G401 (cell line): ENCODE results near the gene ALDOA. TPM values are rescaled to one million over a fixed set of nuclear protein-coding genes. Genes with fewer than 3 reads are reported as not detected.
"Not testable (repeated sequence)": the region's sequence is repeated elsewhere in the genome, so short reads cannot be mapped to it uniquely, and the experiment has no call there.

Experiments
- DNase-seq: peaks from one replicate; pipeline ENCODE4 v3.0.0-alpha.2; 2015; ENCODE audit warnings: low spot score
- in situ Hi-C: cut with HindIII; loops from 2 replicates; pipeline ENCODE4 v1.10.0; 2016; ENCODE audit warnings: low sequenced_read_pairs, mixed read lengths
- total RNA-seq: library from RNA; depleted of rRNA; stranded (reverse); fragments of >200 nt; shearing (Covaris generic); gene quantifications from 2 replicates; pipeline ENCODE4 v1.2.3, GENCODE V29; 2014

The ALDOA gene
- total RNA-seq, 1 experiment from 2014 or later = 515 TPM

DNA sequence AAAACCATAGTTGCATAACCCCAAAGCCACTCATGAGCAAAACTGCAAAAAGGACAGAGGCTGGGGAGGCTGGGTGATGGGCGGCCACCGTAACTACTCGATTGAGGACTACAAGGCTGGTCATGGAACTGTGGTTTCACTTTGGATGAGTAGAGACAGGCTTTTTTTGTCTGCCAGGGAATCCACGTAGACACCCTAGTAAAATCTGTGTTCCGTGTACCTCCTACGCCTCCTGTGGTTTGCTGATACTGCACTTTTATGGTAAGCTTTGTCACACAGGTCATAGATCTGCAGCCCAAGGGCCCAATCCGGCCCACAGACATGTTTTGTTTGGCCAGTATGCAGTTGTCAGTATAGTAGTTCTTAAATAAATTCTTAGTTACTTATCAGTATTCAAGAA is 32.3 kb upstream of the ALDOA start:
- in situ Hi-C loops = no loop called here

GRCh38 chr16:30040221-30040620 is 25.3 kb upstream of the ALDOA start:
- in situ Hi-C loops = no loop called here
- no peak for DNase-seq

More for the DNA sequence above, 32.3 kb upstream of the ALDOA start:
- DNase-seq = no peak

- in situ Hi-C loops = not testable (repeated sequence)
Observed at GRCh38 chr16:30040690-30041089, 24.9 kb upstream of the ALDOA start.

GRCh38 chr16:30041841-30042240 is 23.7 kb upstream of the ALDOA start:
- DNase-seq = peak; percentile 30
- in situ Hi-C loops = no loop called here

More at GRCh38 chr16:30040690-30041089, 24.9 kb upstream of the ALDOA start:
- DNase-seq = not testable (repeated sequence)

- no peak for DNase-seq
- in situ Hi-C loops = no loop called here
Observed at GRCh38 chr16:30046178-30046577, 19.4 kb upstream of the ALDOA start.

DNA sequence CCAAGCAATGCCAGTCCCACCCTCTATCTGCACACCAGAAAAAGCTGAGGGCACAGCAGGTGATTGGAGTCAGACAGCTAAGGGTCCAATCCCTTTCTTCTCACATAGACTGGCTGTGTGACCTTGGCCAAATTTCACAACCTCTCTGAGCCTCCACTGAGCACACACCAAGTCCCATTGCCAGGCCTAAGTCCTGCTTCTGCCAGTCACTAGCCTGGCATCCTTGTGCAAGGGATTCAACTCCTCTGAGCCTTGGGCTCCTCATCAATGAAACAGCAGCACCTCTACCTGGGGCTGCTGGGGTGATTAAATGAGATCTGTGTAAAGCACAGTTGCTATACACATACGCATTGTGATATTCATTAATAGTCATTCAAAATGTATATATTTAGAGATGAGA is 19.0 kb upstream of the ALDOA start:
- in situ Hi-C loops = no loop called here
- no peak for DNase-seq

DNA sequence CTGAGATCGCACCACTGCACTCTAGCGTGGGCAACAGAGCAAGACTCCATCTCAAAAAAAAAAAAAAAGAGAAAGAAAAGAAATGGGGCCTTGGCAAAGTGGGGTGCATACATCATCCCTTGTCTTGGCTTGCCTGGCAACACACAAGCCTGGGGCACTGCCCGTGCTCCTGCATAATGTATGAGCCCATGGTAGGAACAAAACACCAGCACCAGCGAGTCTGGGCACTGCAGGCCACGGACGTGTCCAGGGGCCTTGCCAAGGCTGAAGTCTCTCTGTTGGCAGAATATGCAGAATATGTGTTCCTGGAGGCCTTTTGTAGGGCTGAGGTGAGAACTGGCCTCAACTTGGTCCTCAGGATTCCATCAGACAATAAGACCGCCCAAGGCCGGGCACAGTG is 15.7 kb upstream of the ALDOA start:
- peak; percentile 40 for DNase-seq
- in situ Hi-C loops = no loop called here

DNA sequence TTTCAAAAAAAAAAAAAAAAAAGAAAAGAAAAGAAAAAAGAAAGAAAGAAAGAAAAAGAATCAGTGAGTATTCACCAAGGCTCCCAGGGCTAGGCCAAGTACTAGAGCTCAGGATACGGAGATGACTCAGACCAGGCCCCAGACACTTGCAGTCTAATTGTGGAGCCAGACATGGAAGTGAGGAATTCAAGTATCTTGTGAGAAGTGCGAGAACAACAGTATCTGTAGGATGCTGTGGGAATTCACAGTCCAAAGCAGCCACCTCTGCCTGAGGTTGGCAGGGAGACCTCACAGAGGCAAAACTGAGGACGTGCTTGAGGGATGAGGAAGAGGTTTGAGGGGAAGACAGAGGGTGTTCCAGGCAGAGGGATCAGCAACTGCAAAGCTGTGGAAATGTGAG is 14.0 kb upstream of the ALDOA start:
- no peak for DNase-seq
- in situ Hi-C loops = no loop called here

- DNase-seq = peak; percentile 82
- in situ Hi-C loops = no loop called here
Observed at GRCh38 chr16:30052671-30053372, 12.7 kb upstream of the ALDOA start.

DNA sequence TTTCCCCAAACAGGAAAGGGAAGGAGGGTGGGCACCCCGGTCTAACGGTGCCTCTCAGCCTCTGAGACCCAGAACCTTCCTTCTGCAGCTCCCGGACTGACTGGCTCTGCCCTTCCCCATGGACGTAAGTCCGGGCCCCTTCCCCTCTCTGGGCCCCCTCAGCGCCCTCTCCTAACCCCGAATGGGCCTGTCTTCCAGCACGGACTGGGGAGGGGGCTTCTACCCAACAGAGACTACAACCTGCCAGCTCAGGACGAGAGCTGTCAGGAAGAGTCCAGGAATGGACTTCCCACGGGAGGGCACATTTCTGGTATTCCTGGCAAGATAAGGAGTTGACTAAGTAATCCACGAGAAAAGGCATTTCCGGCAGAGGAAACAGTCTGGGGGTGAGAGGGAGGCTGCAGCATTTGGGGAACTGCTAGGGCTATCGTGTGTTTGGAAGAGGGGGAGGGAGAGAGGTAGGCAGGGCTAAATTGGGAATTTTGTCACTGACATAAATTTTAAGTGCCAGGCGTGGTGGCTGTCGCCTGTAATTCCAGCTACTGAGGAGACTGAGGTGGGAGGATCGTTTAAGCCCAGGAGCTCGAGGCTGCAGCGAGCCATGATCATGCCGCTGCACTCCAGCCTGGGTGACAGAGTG is 12.1 kb upstream of the ALDOA start:
- no peak for DNase-seq
- in situ Hi-C loops = no loop called here

- in situ Hi-C loops = no loop called here
- DNase-seq = no peak
Observed at GRCh38 chr16:30054451-30054850, 11.1 kb upstream of the ALDOA start.

DNA sequence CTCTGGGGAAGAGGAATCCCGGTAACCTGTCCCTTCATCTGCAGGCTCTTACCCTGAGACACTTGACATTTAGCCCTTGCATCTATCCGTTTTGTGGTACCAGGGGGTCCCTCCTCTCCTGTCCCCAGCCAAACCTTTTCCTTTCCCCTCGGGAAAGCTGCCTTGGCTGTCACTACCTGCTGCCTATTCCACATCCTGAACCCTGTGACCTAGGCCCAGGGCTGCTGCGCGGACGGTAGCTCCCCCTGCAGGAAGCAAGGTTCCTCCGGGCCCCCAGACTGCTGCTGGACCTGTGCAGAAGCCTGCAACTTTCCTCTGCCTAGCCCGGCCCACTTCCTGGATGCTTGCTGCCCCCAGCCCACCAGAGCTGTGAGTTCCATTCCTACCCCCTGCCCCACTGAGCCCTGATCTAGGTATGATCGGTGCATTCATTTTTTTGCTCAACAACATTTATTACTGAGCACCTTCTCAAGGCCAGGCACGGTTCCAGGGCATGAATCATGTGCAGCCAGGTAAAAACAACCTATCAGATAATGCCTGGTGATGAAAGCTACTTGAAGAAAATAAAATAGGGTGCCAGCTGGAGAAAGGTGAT is 10.5 kb upstream of the ALDOA start:
- DNase-seq = no peak
- in situ Hi-C loops = no loop called here

- no peak for DNase-seq
- in situ Hi-C loops = no loop called here
Observed at GRCh38 chr16:30060346-30060745, 5.2 kb upstream of the ALDOA start.

DNA sequence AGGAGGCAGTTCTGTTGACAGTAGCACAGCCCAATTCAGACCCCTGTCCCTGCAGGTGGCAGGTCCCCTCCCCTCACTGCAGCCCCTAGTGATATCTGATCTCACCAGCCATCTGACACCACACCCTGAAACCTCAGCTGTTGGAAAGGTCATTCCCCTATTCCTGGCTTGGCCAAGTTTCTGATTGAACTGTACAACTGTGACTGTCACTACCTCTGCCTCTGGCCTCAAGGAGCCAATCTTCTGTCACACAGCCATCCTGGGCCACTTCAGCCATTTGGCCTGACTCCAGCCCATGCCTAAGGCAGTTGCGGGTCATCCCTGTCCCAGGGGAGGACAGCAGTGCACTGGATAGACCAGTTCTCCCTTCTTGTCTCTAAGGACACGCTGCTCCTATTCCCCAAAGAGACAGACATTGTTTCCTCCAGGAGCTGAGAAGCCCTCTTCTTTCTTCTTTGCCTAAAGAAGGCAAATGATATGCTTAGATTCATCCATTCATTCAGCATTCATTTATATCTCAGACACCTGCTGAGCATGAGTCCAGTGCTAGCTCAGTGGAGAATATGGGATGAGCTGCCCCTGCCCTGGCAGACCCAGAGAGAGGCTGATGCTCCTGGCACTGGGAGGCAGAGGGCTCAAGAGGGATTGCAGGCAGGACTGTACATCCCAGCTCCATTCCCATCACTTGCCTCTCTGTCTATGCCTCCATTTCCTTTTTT is 4.6 kb upstream of the ALDOA start:
- DNase-seq = no peak
- in situ Hi-C loops = no loop called here

- DNase-seq = no peak
- in situ Hi-C loops = no loop called here
Observed at GRCh38 chr16:30063278-30063892, 2.2 kb upstream of the ALDOA start.

- DNase-seq = peak; percentile 87
- in situ Hi-C loops = no loop called here
Observed at GRCh38 chr16:30063893-30064728, 1.4 kb upstream of the ALDOA start.

DNA sequence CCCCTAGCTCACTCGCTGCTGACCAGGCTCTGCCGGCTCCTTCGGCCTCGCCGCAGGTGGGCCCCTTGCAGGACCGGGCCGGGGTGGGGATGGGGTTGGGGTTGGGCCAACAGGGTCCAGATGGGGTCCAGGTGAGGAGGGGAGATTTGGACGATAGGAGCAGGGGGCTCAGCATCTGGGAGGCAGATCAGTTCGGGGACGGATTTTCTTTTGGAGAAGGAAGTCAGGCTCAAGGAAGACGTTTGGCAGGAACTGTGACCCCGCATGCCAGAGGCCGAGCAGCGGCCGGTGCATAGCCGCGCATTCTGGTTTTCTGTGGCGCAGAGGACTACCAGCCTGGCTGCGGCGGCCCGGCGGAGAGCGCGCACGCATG is 845 bp upstream of the ALDOA start:
- no peak for DNase-seq
- in situ Hi-C loops = no loop called here

- in situ Hi-C loops = no loop called here
- no peak for DNase-seq
Observed at GRCh38 chr16:30065943-30066760, 592 bp downstream of the ALDOA start.
